Neural cell (in vitro differentiated cells): ENCODE measurements around the gene NOP14. TPM values are rescaled to one million over a fixed set of nuclear protein-coding genes. Genes with fewer than 3 reads are reported as not detected.

Source experiments
- H2AFZ ChIP-seq: fragments of 200-600, 300-800 bp; sonication (generic), shearing (Covaris generic); 2 replicates; pipeline ENCODE4 v1.6.0; 2014; ENCODE audit warnings: low read depth, mild to moderate bottlenecking, antibody characterized with exemption, low read length, moderate library complexity
- H3F3A ChIP-seq: fragments of 200-600 bp; shearing (Covaris generic); 2 replicates; pipeline ENCODE4 v1.6.1; 2016; ENCODE audit warnings: mild to moderate bottlenecking, moderate library complexity, mixed read lengths, antibody characterized with exemption, low read length; ENCODE audit not compliant: insufficient read depth, poor library complexity, severe bottlenecking
- H3K27ac ChIP-seq: fragments of 200-600, 300-800 bp; sonication (generic), shearing (Covaris generic); 2 replicates; pipeline ENCODE4 v1.5.1; 2014; ENCODE audit warnings: mild to moderate bottlenecking, low read length, moderate library complexity
- H3K27me3 ChIP-seq: fragments of 300-800, 200-600 bp; sonication (generic), shearing (Covaris generic); 2 replicates; pipeline ENCODE4 v1.6.0; 2014; ENCODE audit warnings: mild to moderate bottlenecking, low read depth, low read length, moderate library complexity; ENCODE audit not compliant: insufficient read depth
- H3K36me3 ChIP-seq: fragments of 300-800, 200-600 bp; sonication (generic), shearing (Covaris generic); 2 replicates; pipeline ENCODE4 v1.5.1; 2014; ENCODE audit warnings: mild to moderate bottlenecking, antibody characterized with exemption, low read length, moderate library complexity; ENCODE audit not compliant: insufficient read depth
- H3K4me2 ChIP-seq: fragments of 300-800, 200-600 bp; sonication (generic), shearing (Covaris generic); 2 replicates; pipeline ENCODE4 v1.6.0; 2014; ENCODE audit warnings: mild to moderate bottlenecking, low read length
- H3K4me3 ChIP-seq: fragments of 300-800, 200-600 bp; sonication (generic), shearing (Covaris generic); 2 replicates; pipeline ENCODE4 v1.5.1; 2014; ENCODE audit warnings: mild to moderate bottlenecking, low read length, moderate library complexity
- H3K79me2 ChIP-seq: fragments of 200-600 bp; shearing (Covaris generic); replicated peaks from 2 replicates; pipeline ENCODE4 v1.6.0; 2014; ENCODE audit warnings: mild to moderate bottlenecking, low read length, moderate library complexity; ENCODE audit not compliant: insufficient read depth
- H3K9ac ChIP-seq: fragments of 300-800, 200-600 bp; sonication (generic), shearing (Covaris generic); 2 replicates; pipeline ENCODE4 v1.6.1; 2016; ENCODE audit warnings: mild to moderate bottlenecking, low read length, mixed read lengths
- H3K9me2 ChIP-seq: fragments of 200-600 bp; shearing (Covaris generic); 2 replicates; pipeline ENCODE4 v1.6.1; 2016; ENCODE audit warnings: mild to moderate bottlenecking, low read length, mixed read lengths; ENCODE audit not compliant: insufficient read depth
- H3K9me3 ChIP-seq: fragments of 200-600, 300-800 bp; sonication (generic), shearing (Covaris generic); 2 replicates; pipeline ENCODE4 v1.6.1; 2016; ENCODE audit warnings: mild to moderate bottlenecking, mixed run types, low read length, moderate library complexity, mixed read lengths
- H4K20me1 ChIP-seq: fragments of 200-600 bp; shearing (Covaris generic); 2 replicates; pipeline ENCODE4 v1.6.1; 2016; ENCODE audit warnings: mild to moderate bottlenecking, mixed run types; ENCODE audit not compliant: insufficient read depth
- CTCF ChIP-seq: fragments of 450-650 bp; IDR thresholded peaks from 2 replicates; pipeline ENCODE4 v1.5.1; 2014; ENCODE audit warnings: antibody characterized with exemption, mild to moderate bottlenecking, moderate library complexity; ENCODE audit not compliant: poor library complexity, severe bottlenecking
- EP300 ChIP-seq: fragments of 450-650 bp; conservative IDR thresholded peaks from 2 replicates; pipeline ENCODE4 v1.6.1; 2014; ENCODE audit warnings: antibody characterized with exemption, mild to moderate bottlenecking, moderate library complexity; ENCODE audit not compliant: poor library complexity, severe bottlenecking
- EZH2 ChIP-seq: fragments of 200-600, 300-800 bp; shearing (Covaris generic), sonication (generic); IDR thresholded peaks from 2 replicates; pipeline ENCODE4 v1.6.1; 2014; ENCODE audit warnings: antibody characterized with exemption, low read length, borderline replicate concordance, mild to moderate bottlenecking; ENCODE audit not compliant: insufficient read depth, poor library complexity, severe bottlenecking
- MXI1 ChIP-seq: fragments of 450-650 bp; conservative IDR thresholded peaks from 2 replicates; pipeline ENCODE4 v1.6.1; 2014; ENCODE audit warnings: antibody characterized with exemption, mild to moderate bottlenecking; ENCODE audit not compliant: poor library complexity, severe bottlenecking
- POLR2AphosphoS5 ChIP-seq: IDR thresholded peaks from 2 replicates; pipeline ENCODE4 v1.6.1; 2012
- RAD21 ChIP-seq: fragments of 450-650 bp; conservative IDR thresholded peaks from 2 replicates; pipeline ENCODE4 v1.6.1; 2014; ENCODE audit warnings: antibody characterized with exemption, mild to moderate bottlenecking, moderate library complexity
- REST ChIP-seq: IDR thresholded peaks from 2 replicates; pipeline ENCODE4 v1.6.1; 2012; ENCODE audit warnings: borderline replicate concordance
- SMC3 ChIP-seq: fragments of 450-650 bp; conservative IDR thresholded peaks from 2 replicates; pipeline ENCODE4 v1.6.1; 2014; ENCODE audit warnings: antibody characterized with exemption, mild to moderate bottlenecking, moderate library complexity; ENCODE audit not compliant: poor library complexity
- TAF1 ChIP-seq: IDR thresholded peaks from 2 replicates; pipeline ENCODE4 v1.6.1; 2012; ENCODE audit warnings: low read depth
- polyA plus RNA-seq: library from polyadenylated mRNA; depleted of rRNA; stranded (reverse); fragments of >200 nt; gene quantifications from 2 replicates; pipeline ENCODE4 v1.2.3, GENCODE V29; 2014

Gene NOP14
- polyA plus RNA-seq, 1 donor from 2014 or later = 6.3 TPM

DNA sequence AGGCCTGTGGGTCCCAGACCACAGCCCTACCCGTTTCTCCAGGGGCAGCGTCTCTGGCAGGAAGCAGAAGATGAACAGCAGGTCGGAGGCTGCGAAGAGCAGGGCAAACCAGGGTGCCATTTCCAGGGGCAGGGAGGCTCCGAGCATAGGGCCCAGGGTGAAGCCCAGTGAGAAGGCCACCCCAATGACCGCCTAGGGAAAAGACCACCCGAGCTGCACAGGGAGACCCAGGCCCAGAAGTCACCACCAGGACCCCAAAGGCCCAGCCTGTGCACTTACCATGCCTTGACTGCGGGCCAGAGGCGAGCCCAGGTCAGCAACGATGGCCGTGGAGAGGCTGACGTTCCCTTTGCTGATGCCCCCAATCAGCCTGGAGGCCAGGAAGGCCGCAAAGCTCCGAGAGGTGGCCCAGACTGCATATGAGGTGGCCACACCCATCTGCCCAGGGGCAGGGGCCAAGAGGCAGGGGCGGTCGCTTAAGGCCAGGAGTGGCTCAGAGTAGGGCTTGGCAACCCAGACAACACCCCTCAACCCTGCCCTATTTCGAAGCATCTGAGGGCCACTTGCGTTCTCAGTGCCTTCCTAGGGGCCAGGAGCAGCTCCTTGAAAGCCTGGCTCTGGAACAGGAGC is 30.8 kb downstream of the NOP14 start:
- no peak overlapping the region for H3K9ac ChIP-seq
- H3K9me2 ChIP-seq = no peaks in the 10 kb centered on the region
- no peak overlapping the region for H3K27ac ChIP-seq
- TF ChIP-seq CTCF = no peak
- no peak for TF ChIP-seq EZH2
- no peak for TF ChIP-seq SMC3
- no peak for TF ChIP-seq REST
- no peak for TF ChIP-seq RAD21
- no peak for TF ChIP-seq TAF1
- TF ChIP-seq POLR2AphosphoS5 = no peak
- TF ChIP-seq MXI1 = no peak
- TF ChIP-seq EP300 = no peak
- H3K79me2 ChIP-seq = peaks cover 14% of the 10 kb centered on the region
- H3K27me3 ChIP-seq = no peaks in the 10 kb centered on the region
- no peaks in the 10 kb centered on the region for H3F3A ChIP-seq
- H2AFZ ChIP-seq = no peak overlapping the region
- H3K36me3 ChIP-seq = no peaks in the 10 kb centered on the region
- no peak overlapping the region for H3K4me3 ChIP-seq
- H4K20me1 ChIP-seq = no peaks in the 10 kb centered on the region
- H3K4me2 ChIP-seq = no peak overlapping the region
- no peaks in the 10 kb centered on the region for H3K9me3 ChIP-seq

DNA sequence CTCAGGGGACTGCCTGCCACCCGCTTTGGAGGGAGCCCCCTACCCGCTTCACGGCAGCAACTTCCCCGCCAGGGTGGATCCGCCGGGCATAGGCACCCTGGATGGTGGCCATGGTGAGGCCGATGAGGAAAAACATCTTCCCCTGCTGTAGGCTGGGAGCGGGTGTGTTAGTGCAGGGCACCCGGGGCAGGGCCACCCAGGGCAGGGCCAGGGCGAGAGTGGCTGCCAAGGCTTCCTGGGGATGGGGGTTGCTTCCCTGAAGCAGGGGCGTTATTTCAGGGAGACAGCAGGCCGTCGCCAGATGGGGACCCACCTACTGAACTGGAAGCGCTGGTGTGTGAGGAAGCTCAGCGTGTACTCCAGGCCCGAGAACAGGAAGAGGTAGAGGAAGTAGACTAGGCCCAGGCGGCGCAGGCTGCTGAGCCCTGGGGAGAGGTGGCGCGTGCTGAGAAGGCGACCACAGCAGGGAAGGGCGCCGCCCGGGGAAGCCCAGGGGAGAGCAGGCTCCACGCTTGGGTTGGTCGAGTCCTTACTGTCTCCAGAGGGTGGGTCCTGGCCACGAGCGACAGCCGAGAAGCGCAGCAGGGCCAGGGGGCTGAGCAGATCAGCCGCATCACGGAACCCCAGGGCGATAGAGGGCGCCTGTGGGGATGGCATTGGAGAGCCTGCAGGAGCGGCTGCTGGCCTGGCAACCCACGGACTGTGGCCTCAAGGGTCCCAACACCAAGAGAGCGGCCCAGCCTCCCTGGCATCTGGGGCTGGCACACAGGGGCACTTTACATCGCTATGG is 31.5 kb downstream of the NOP14 start:
- no peaks in the 10 kb centered on the region for H3K9me3 ChIP-seq
- H3K9me2 ChIP-seq = no peaks in the 10 kb centered on the region
- H3K79me2 ChIP-seq = peaks cover 14% of the 10 kb centered on the region
- H4K20me1 ChIP-seq = no peaks in the 10 kb centered on the region
- H3K9ac ChIP-seq = no peak overlapping the region
- H3F3A ChIP-seq = no peaks in the 10 kb centered on the region
- TF ChIP-seq MXI1 = no peak
- no peak for TF ChIP-seq EZH2
- no peak overlapping the region for H3K27ac ChIP-seq
- H3K36me3 ChIP-seq = no peaks in the 10 kb centered on the region
- H3K4me2 ChIP-seq = no peak overlapping the region
- H3K4me3 ChIP-seq = no peak overlapping the region
- no peak overlapping the region for H2AFZ ChIP-seq
- H3K27me3 ChIP-seq = no peaks in the 10 kb centered on the region
